Lung (tissue), 12 donors: Measurements from ENCODE around the gene CCDC85C. TPM values are rescaled to one million over a fixed set of nuclear protein-coding genes. Genes with fewer than 3 reads are reported as not detected.

Experiments used
- ATAC-seq: fragments of 200-7000 bp; cut with Tn5 transposase; one replicate; pipeline ENCODE4 v1.9.1; 2020; ENCODE audit warnings: moderate number of reproducible peaks; ENCODE audit not compliant: insufficient read depth, low FRiP score
- DNase-seq, 3 donors: peaks; one replicate each; pipeline ENCODE4 v3.0.0-alpha.2; 2013 to 2017
- H3K27ac ChIP-seq, 2 donors: one replicate each; pipeline ENCODE4 v1.5.1; 2013; ENCODE audit warnings: mild to moderate bottlenecking in 2 of 2, moderate library complexity in 2 of 2, control low read depth in 1 of 2, inconsistent platforms in 1 of 2, low read depth in 1 of 2, low read length in 1 of 2
- H3K27me3 ChIP-seq, 3 donors: one replicate each; pipeline ENCODE4 v1.5.1; 2013; ENCODE audit warnings: low read length in 2 of 3; ENCODE audit not compliant: control insufficient read depth in 3 of 3, insufficient read depth in 3 of 3
- H3K36me3 ChIP-seq, 4 donors: one replicate each; pipeline ENCODE4 v1.5.1; 2013; ENCODE audit warnings: low read length in 4 of 4, mild to moderate bottlenecking in 1 of 4, moderate library complexity in 1 of 4; ENCODE audit not compliant: control insufficient read depth in 4 of 4, insufficient read depth in 4 of 4
- H3K4me1 ChIP-seq, 5 donors: one replicate each; pipeline ENCODE4 v1.5.1; 2013; ENCODE audit warnings: low read length in 5 of 5, mild to moderate bottlenecking in 2 of 5, moderate library complexity in 1 of 5; ENCODE audit not compliant: control insufficient read depth in 5 of 5, insufficient read depth in 5 of 5
- H3K4me3 ChIP-seq: one replicate; pipeline ENCODE4 v1.5.1; 2013; ENCODE audit warnings: mild to moderate bottlenecking, control low read depth, moderate library complexity
- H3K9ac ChIP-seq, 2 donors: one replicate each; pipeline ENCODE4 v1.5.1; 2013; ENCODE audit warnings: low read length in 2 of 2, control low read depth in 1 of 2; ENCODE audit not compliant: insufficient read depth in 1 of 2
- H3K9me3 ChIP-seq, 4 donors: one replicate each; pipeline ENCODE4 v1.5.1; 2013; ENCODE audit warnings: low read length in 3 of 4, mild to moderate bottlenecking in 1 of 4, moderate library complexity in 1 of 4; ENCODE audit not compliant: control insufficient read depth in 4 of 4, insufficient read depth in 3 of 4
- CTCF ChIP-seq: IDR thresholded peaks from 2 replicates; pipeline ENCODE4 v1.5.1; 2012; ENCODE audit warnings: mild to moderate bottlenecking; ENCODE audit errors: control extremely low read depth, extremely low read depth
- WGBS, 2 donors: extraction: QIAGEN DNeasy Blood & Tissue Kit; methylation state at CpG; one replicate each; pipeline ENCODE4 v1.1.7; 2013; 5-methylcytosine and 5-hydroxymethylcytosine counted together
- polyA plus RNA-seq, 2 donors: library from polyadenylated mRNA; stranded (reverse); fragments of 200-250 nt; gene quantifications; one replicate each; pipeline ENCODE4 v1.2.1, GENCODE V29; 2013
- total RNA-seq, 2 donors: library from RNA; depleted of rRNA in 1 of 2; stranded (reverse); fragments of >200 nt in 1 of 2; gene quantifications; one replicate each; pipeline ENCODE4 v1.2.1, GENCODE V29; 2014 to 2021
- donor health status: control.
- donor health status: control.
- donor health status: Bipolar disorder and iron deficiency.
- donor health status: healthy.
- donor health status: DM: yes; HTN: yes; CAD: no.

CCDC85C gene
- total and polyA plus RNA-seq, 4 donors: 2.8 to 19.8 (median 17.6) TPM

GRCh38 chr14:99615497-99616157 lies 11.6 kb upstream of the CCDC85C start:
- H3K36me3 ChIP-seq: no peaks in the 10 kb centered on the region
- peaks cover 0 to 24% (median 5%) of the 10 kb centered on the region in 5 donors for H3K4me1 ChIP-seq
- no peak overlapping the region for H3K9ac ChIP-seq
- no peaks in the 10 kb centered on the region for H3K9me3 ChIP-seq
- ATAC-seq: no peak
- H3K27ac ChIP-seq: no peak overlapping the region
- no peak for TF ChIP-seq CTCF
- DNase-seq: peak in 2 of 3 donors; percentile 57 to 69
- no peak overlapping the region for H3K4me3 ChIP-seq
- no peaks in the 10 kb centered on the region for H3K27me3 ChIP-seq
- 56 to 63% methylated on average over 7 of the region's 7 CpGs for WGBS, 2 donors

- no peak for TF ChIP-seq CTCF
- H3K27me3 ChIP-seq: no peaks in the 10 kb centered on the region
- no peak overlapping the region for H3K4me3 ChIP-seq
- peaks cover 0 to 19% (median 3%) of the 10 kb centered on the region in 5 donors for H3K4me1 ChIP-seq
- ATAC-seq (no peak), DNase-seq (peak; percentile 80 to 84 (median 82))
- H3K36me3 ChIP-seq: peaks cover 0 to under 1% (median 0%) of the 10 kb centered on the region in 4 donors
- H3K9ac ChIP-seq: no peak overlapping the region
- WGBS, 2 donors: 80 to 83% methylated on average over 8 of the region's 8 CpGs
- no peaks in the 10 kb centered on the region for H3K9me3 ChIP-seq
- H3K27ac ChIP-seq: no peak overlapping the region
These were observed 8.8 kb upstream of the CCDC85C start for GRCh38 chr14:99612738-99613330.

- H3K9ac ChIP-seq: no peak overlapping the region
- H3K36me3 ChIP-seq: peaks cover 0 to 2% (median 0%) of the 10 kb centered on the region in 4 donors
- H3K27me3 ChIP-seq: no peaks in the 10 kb centered on the region
- H3K9me3 ChIP-seq: no peaks in the 10 kb centered on the region
- no peak overlapping the region for H3K27ac ChIP-seq
- no peak for ATAC-seq
- 80 to 84% methylated on average over 11 of the region's 11 CpGs for WGBS, 2 donors
- no peak for TF ChIP-seq CTCF
- no peak overlapping the region for H3K4me3 ChIP-seq
- peaks cover 0 to 15% (median 2%) of the 10 kb centered on the region in 5 donors for H3K4me1 ChIP-seq
- no peak for DNase-seq
These were observed 8.2 kb upstream of the CCDC85C start for GRCh38 chr14:99612071-99612737.
